Neutrophil (primary cell): Measurements from ENCODE around the gene LMF1.

ENCODE experiments used
- H3K27ac ChIP-seq: fragments of 200-600 bp; sonication (generic); 2 replicates; pipeline ENCODE4 v1.5.1; 2016; ENCODE audit warnings: mild to moderate bottlenecking, moderate library complexity
- H3K27me3 ChIP-seq: fragments of 200-600 bp; sonication (generic); 2 replicates; pipeline ENCODE4 v1.6.0; 2016; ENCODE audit warnings: mild to moderate bottlenecking
- H3K36me3 ChIP-seq: fragments of 200-600 bp; sonication (generic); 2 replicates; pipeline ENCODE4 v1.5.1; 2017
- H3K4me1 ChIP-seq, 2 experiments: fragments of 200-600 bp in 1 of 2; sonication (generic) in 1 of 2; 1 replicate in 1 of 2; 2 replicates in 1 of 2; pipeline versions ENCODE4 v1.5.1 to v1.6.1; 2013 to 2016; ENCODE audit warnings: low read depth in 1 of 2, low read length in 1 of 2, mild to moderate bottlenecking in 1 of 2, moderate library complexity in 1 of 2; ENCODE audit not compliant: control insufficient read depth in 1 of 2, insufficient read depth in 1 of 2
- H3K4me3 ChIP-seq, 2 experiments: fragments of 200-600 bp in 1 of 2; sonication (generic) in 1 of 2; 1 replicate in 1 of 2; 2 replicates in 1 of 2; pipeline ENCODE4 v1.5.1; 2013 to 2016; ENCODE audit warnings: low read depth in 1 of 2, low read length in 1 of 2, mild to moderate bottlenecking in 1 of 2, moderate library complexity in 1 of 2
- H3K9me3 ChIP-seq: fragments of 200-600 bp; sonication (generic); 2 replicates; pipeline ENCODE4 v1.5.1; 2016
- TF ChIP-seq, protein P1 (sequence below): fragments of 200-600 bp; sonication (generic); IDR thresholded peaks from 2 replicates; pipeline ENCODE4 v1.5.1; 2016; ENCODE audit warnings: antibody characterized with exemption

Gene LMF1

DNA sequence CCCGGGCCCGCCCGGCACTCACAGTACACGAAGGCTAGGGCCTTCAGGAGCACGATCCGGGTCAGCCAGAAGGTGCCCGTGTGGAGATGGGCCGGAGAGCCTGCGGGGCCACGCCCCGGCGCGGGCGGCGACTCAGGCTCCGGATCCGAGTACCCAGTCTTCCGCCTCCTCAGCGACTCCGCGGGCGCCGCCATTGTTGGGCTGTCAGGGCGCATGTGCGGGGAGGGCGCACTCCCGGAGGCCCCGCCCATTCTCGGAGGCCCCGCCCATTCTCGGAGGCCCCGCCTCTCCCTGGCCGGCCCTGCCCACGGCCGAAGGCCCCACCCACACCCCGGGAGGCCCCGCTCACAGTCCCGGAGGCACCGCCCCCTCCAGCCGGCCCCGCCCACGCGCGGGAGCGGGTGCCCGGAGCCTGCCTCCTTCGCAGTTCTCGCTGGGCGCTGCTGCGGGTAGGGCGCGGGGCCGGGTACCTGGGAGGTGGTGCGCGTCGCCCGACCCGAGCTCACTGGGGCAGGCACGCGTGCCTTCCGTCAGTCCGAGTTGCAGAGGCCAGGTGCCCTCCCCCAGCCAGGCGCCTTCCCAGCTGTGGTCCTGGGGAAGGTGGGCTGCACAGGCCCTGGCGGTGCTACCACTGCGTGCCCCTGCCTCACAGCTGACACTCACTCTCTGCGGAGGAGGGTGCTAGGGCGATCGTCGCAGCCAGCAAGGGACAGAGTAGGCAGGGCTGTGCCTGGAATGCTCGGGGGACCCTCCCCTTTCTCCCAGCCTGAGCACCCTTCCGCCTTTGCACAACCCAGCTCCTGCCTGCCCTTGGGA, at the start of gene LMF1:
Gene LMF1, minus strand, starts transcription at position 219 of the 816 bp plus-strand sequence. Its CDS starts 4 bp downstream, at position 215.
- Histone ChIP-seq H3K27me3 (peaks cover 53% of the 10 kb centered on the region), H3K4me3 (peak within 1 kb of the TSS; percentile 78 to 89), H3K9me3 (no peaks in the 10 kb centered on the region), H3K36me3 (peaks cover 14% of the 10 kb centered on the region), H3K27ac (peak within 1 kb of the TSS; percentile 58), H3K4me1 (peaks cover 10 to 15% of the 10 kb centered on the region in 2 experiments)
- TF ChIP-seq, protein P1, sequence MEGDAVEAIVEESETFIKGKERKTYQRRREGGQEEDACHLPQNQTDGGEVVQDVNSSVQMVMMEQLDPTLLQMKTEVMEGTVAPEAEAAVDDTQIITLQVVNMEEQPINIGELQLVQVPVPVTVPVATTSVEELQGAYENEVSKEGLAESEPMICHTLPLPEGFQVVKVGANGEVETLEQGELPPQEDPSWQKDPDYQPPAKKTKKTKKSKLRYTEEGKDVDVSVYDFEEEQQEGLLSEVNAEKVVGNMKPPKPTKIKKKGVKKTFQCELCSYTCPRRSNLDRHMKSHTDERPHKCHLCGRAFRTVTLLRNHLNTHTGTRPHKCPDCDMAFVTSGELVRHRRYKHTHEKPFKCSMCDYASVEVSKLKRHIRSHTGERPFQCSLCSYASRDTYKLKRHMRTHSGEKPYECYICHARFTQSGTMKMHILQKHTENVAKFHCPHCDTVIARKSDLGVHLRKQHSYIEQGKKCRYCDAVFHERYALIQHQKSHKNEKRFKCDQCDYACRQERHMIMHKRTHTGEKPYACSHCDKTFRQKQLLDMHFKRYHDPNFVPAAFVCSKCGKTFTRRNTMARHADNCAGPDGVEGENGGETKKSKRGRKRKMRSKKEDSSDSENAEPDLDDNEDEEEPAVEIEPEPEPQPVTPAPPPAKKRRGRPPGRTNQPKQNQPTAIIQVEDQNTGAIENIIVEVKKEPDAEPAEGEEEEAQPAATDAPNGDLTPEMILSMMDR = no peak

DNA sequence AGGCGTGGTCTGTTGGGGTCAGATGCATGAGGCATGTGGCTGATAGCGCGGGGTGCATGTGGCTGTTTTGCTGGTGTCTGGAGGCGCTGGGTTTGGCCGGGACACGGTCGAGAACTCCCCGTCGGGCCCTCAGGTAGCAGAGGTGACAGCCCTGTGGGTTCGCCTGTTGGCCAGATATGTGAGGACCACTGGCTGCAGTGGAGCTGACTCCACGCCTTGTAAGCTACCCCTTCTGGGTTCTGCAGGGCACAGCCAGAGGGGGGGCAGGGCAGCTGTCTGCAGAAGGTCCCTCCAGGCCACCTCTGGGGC, 49.3 kb upstream of the LMF1 start:
- TF ChIP-seq, protein P1 = no peak
- Histone ChIP-seq H3K27ac (no peak overlapping the region), H3K9me3 (no peaks in the 10 kb centered on the region), H3K4me1 (no peaks in the 10 kb centered on the region), H3K36me3 (no peaks in the 10 kb centered on the region), H3K4me3 (no peak overlapping the region), H3K27me3 (no peaks in the 10 kb centered on the region)

DNA sequence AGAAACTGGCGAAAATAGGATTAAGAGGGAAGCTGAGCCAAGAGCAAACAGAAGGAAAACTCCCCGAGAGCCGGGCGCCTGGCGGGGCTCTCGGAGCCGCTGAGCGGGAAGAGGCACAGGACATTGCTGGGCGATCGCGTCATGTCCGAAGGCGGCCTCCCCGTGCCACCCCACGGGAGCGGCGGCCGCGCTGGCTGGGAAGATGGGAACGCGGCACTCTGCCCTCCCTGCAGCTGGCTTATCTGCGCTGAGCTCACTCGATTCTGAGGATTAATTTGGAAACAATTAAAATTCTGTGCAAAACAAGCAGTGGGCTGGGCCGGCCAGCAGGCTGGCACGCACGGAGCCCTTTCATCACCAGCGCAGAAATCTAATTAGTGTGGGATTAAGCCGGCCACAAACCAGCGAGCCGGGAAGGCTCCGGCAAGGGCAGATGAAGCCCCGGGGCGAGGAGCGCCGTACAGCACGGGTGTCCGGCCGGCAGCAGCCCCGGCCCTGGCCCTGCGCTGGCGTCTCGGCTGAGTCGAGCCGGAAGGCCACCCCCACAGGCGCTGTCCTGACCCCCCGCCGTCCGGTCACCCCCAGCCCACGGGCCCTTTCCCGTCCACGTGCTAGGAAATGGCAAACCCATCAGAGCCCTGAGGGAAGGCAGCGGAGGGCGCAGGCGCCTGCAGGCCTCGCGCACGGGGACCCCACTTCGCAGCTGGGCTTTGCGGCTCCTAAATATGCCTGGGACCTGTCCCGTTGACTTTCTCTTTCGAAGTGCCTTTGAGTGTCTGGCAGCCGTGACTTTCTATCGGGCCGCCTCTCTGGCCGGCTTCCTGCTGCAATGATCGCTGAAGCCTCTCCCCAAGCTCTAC, 48.7 kb upstream of the LMF1 start:
- no peak overlapping the region for H3K27ac ChIP-seq
- TF ChIP-seq, protein P1 = no peak
- H3K9me3 ChIP-seq = no peaks in the 10 kb centered on the region
- no peaks in the 10 kb centered on the region for H3K27me3 ChIP-seq
- no peaks in the 10 kb centered on the region for H3K36me3 ChIP-seq
- no peak overlapping the region for H3K4me3 ChIP-seq
- no peaks in the 10 kb centered on the region for H3K4me1 ChIP-seq

DNA sequence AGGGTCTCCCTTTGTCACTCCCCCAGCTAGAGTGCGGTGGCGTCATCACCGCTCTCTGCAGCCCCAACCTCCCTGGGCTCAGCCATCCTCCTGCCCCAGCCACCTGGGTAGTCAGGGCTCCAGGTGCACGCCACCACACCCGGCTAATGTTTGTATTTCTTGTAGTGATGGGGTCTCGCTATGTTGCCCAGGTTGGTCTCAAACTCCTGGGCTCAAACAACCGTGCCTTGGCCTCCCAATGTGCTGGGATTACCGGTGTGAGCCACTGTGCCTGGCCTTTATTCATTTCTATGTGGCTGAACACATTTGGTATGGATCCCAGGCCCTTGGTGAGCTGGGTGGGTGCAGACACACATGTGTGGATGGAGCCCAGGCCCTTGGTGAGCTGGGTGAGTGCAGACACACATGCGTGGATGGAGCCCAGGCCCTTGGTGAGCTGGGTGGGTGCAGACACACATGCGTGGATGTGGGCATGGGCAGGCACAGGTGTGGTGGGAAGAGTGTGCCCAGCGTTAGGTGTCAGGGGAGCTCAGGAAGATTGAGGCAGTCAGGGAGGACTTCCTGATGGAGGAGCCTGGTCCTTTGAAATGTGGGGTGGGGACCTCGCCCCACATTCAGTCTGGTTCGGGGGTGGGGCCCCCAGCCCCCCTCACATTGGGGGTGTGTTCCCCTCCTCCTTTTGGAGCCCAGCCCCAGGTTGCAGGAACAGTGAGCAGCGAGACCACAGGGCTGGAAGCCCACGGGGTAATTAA, 47.8 kb upstream of the LMF1 start:
- Histone ChIP-seq H3K27ac (no peak overlapping the region), H3K4me1 (no peaks in the 10 kb centered on the region), H3K36me3 (no peaks in the 10 kb centered on the region), H3K27me3 (no peaks in the 10 kb centered on the region), H3K9me3 (no peaks in the 10 kb centered on the region), H3K4me3 (no peak overlapping the region)
- TF ChIP-seq, protein P1 = no peak

DNA sequence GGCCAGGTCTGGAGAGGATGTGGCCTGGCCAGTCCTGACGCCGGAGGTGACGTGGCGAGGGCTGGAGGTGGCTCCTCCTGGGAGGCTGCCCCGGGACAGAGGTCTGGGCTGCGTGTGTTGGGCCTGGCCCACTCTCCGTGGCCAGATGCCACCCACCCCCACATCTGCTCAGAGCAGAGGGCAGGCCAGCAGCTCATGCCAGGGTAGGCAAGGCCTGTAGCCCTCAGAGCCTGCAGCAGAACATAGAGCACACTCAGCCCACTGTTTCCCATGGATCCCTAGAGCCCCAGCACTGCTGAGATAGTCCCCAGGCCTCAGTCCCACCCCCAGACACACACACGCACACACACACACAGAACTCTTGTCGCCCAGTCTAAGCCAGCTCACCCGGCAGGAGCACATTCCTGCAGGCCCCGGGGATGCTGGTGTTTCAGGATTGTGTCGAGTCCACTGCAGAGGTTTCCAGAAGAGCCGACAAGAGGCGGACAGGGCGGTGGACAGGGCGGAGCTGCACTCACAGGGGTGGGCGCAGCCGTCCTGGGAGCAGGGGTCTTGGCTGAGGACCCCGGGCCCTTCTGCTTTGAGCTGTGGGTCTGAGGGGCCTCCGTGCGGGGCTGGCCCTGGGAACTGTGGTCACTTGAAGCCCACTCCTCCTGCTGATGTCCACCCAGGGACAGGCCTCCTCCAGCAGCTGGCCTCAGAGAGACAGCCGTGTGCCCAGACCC, 44.1 kb upstream of the LMF1 start:
- Histone ChIP-seq H3K27me3 (peaks cover 14% of the 10 kb centered on the region), H3K9me3 (no peaks in the 10 kb centered on the region), H3K4me1 (no peaks in the 10 kb centered on the region), H3K27ac (no peak overlapping the region), H3K36me3 (no peaks in the 10 kb centered on the region), H3K4me3 (no peak overlapping the region)
- TF ChIP-seq, protein P1 = no peak
